SK-N-SH (cell line): Measurements from ENCODE around the gene LAMP5. TPM values are rescaled to one million over a fixed set of nuclear protein-coding genes. Genes with fewer than 3 reads are reported as not detected.
A peak's percentile ranks its signal among the peaks of the same experiment; 100 is the strongest.

Experiments
- CTCF ChIA-PET: fragments of 300-600, 350-600 bp; formaldehyde crosslinking; extraction: SDS; loops from one replicate; lab custom pipeline; 2021; lab: Yijun Ruan, JAX
- POLR2A ChIA-PET: fragments of 350-600 bp; sonication (Branson Sonifier 250); formaldehyde crosslinking; extraction: SDS; loops from one replicate; lab custom pipeline; 2020; ENCODE audit warnings: antibody characterized with exemption, inconsistent platforms; lab: Yijun Ruan, JAX
- DNase-seq: peaks from one replicate; pipeline ENCODE4 v3.0.0; 2012
- H2AFZ ChIP-seq: fragments of 200-600 bp; sonication (generic); 2 replicates; pipeline ENCODE4 v1.8.1; 2016; ENCODE audit warnings: antibody characterized with exemption, mild to moderate bottlenecking, low read depth
- H3F3A ChIP-seq: fragments of 200-600 bp; sonication (generic); replicated peaks from 2 replicates; pipeline ENCODE3; 2016; ENCODE audit warnings: antibody characterized with exemption, mild to moderate bottlenecking; ENCODE audit not compliant: insufficient read depth
- H3K27ac ChIP-seq, 2 experiments: fragments of 200-500 bp in 1 of 2; fragments of 200-600 bp in 1 of 2; sonication (Bioruptor generic) in 1 of 2; sonication (generic), shearing (Covaris generic) in 1 of 2; 2 replicates each; pipeline versions ENCODE4 v1.5.1 to v1.6.1; 2014 to 2016; ENCODE audit warnings: low read depth in 2 of 2, inconsistent platforms in 1 of 2, low read length in 1 of 2, mild to moderate bottlenecking in 1 of 2, mixed read lengths in 1 of 2
- H3K27me3 ChIP-seq: fragments of 200-600 bp; sonication (generic), shearing (Covaris generic); 2 replicates; pipeline ENCODE4 v1.6.1; 2016; ENCODE audit warnings: mixed run types; ENCODE audit not compliant: insufficient read depth
- H3K36me3 ChIP-seq, 2 experiments: fragments of 200-500 bp in 1 of 2; fragments of 200-600 bp in 1 of 2; sonication (Bioruptor generic) in 1 of 2; sonication (generic) in 1 of 2; replicated peaks in 1 of 2; 2 replicates each; pipeline versions ENCODE3 to v1.5.1; 2014 to 2016; ENCODE audit warnings: low read length in 1 of 2, mild to moderate bottlenecking in 1 of 2; ENCODE audit not compliant: insufficient read depth in 2 of 2, control insufficient read depth in 1 of 2
- H3K4me1 ChIP-seq, 2 experiments: fragments of 200-500 bp in 1 of 2; fragments of 200-600 bp in 1 of 2; sonication (Bioruptor generic) in 1 of 2; sonication (generic), shearing (Covaris generic) in 1 of 2; 2 replicates each; pipeline versions ENCODE4 v1.5.1 to v1.6.1; 2014 to 2016; ENCODE audit warnings: low read depth in 1 of 2, low read length in 1 of 2, mixed run types in 1 of 2; ENCODE audit not compliant: insufficient read depth in 2 of 2, control insufficient read depth in 1 of 2
- H3K4me2 ChIP-seq: fragments of 200-600 bp; sonication (generic), shearing (Covaris generic); 2 replicates; pipeline ENCODE4 v1.6.1; 2017; ENCODE audit warnings: mixed run types
- H3K4me3 ChIP-seq, 2 experiments: fragments of 200-500 bp in 1 of 2; fragments of 200-600 bp in 1 of 2; sonication (Bioruptor generic) in 1 of 2; sonication (generic), shearing (Covaris generic) in 1 of 2; 2 replicates each; pipeline versions ENCODE4 v1.5.1 to v1.8.1; 2014 to 2016; ENCODE audit warnings: low read depth in 2 of 2, inconsistent platforms in 1 of 2, low read length in 1 of 2, mild to moderate bottlenecking in 1 of 2, mixed read lengths in 1 of 2, moderate library complexity in 1 of 2
- H3K79me2 ChIP-seq: fragments of 200-600 bp; sonication (generic); 2 replicates; pipeline ENCODE4 v1.8.1; 2017; ENCODE audit warnings: mild to moderate bottlenecking; ENCODE audit not compliant: insufficient read depth
- H3K9ac ChIP-seq: fragments of 200-600 bp; sonication (generic); 2 replicates; pipeline ENCODE4 v1.6.1; 2017; ENCODE audit warnings: mixed run types
- H3K9me2 ChIP-seq: fragments of 200-600 bp; sonication (generic); 2 replicates; pipeline ENCODE4 v1.6.1; 2017; ENCODE audit warnings: mixed run types
- H3K9me3 ChIP-seq: fragments of 200-600 bp; sonication (generic); 2 replicates; pipeline ENCODE4 v1.6.1; 2017; ENCODE audit warnings: mixed run types, mild to moderate bottlenecking, moderate library complexity
- H4K20me1 ChIP-seq: fragments of 200-600 bp; sonication (generic); 2 replicates; pipeline ENCODE4 v1.6.1; 2017; ENCODE audit warnings: mild to moderate bottlenecking, mixed run types; ENCODE audit not compliant: insufficient read depth
- CHD2 ChIP-seq: fragments of 150-350 bp; IDR thresholded peaks from 2 replicates; pipeline ENCODE4 v1.6.1; 2018; ENCODE audit warnings: low read length; ENCODE audit not compliant: partially characterized antibody
- EZH2phosphoT487 ChIP-seq: fragments of 200-600 bp; sonication (generic); IDR thresholded peaks from 2 replicates; pipeline ENCODE4 v1.6.1; 2017; ENCODE audit warnings: low read depth, mixed run types, mild to moderate bottlenecking, antibody characterized with exemption, moderate library complexity, borderline replicate concordance
- FOSL2 ChIP-seq: IDR thresholded peaks from 2 replicates; pipeline ENCODE4 v1.4.0; 2012; ENCODE audit warnings: low read depth, mild to moderate bottlenecking, moderate library complexity, borderline replicate concordance
- GABPA ChIP-seq: IDR thresholded peaks from 2 replicates; pipeline ENCODE4 v1.4.0; 2012; ENCODE audit warnings: low read depth, mild to moderate bottlenecking
- GATA2 ChIP-seq: sonication (generic); formaldehyde crosslinking; IDR thresholded peaks from 2 replicates; pipeline ENCODE4 v1.5.0; 2020; ENCODE audit warnings: mild to moderate bottlenecking, missing genetic modification reagents
- JUND ChIP-seq: IDR thresholded peaks from 2 replicates; pipeline ENCODE4 v1.4.0; 2012
- MEF2A ChIP-seq: IDR thresholded peaks from 2 replicates; pipeline ENCODE4 v1.4.0; 2012; ENCODE audit warnings: low read depth, borderline replicate concordance
- MXI1 ChIP-seq: IDR thresholded peaks from 2 replicates; pipeline ENCODE4 v1.6.1; 2012; ENCODE audit warnings: mild to moderate bottlenecking, low read depth, low read length, improper control_type of control experiment
- NFIC ChIP-seq: IDR thresholded peaks from 2 replicates; pipeline ENCODE4 v1.4.0; 2012; ENCODE audit warnings: borderline replicate concordance
- NRF1 ChIP-seq: IDR thresholded peaks from 2 replicates; pipeline ENCODE4 v1.6.1; 2012; ENCODE audit warnings: low read depth, mild to moderate bottlenecking, low read length
- POLR2AphosphoS5 ChIP-seq: IDR thresholded peaks from 2 replicates; pipeline ENCODE4 v1.6.1; 2012; ENCODE audit warnings: low read depth, low read length
- RAD21 ChIP-seq: IDR thresholded peaks from 2 replicates; pipeline ENCODE4 v1.6.1; 2012; ENCODE audit warnings: mild to moderate bottlenecking, low read length
- RCOR1 ChIP-seq: fragments of 150-350 bp; IDR thresholded peaks from 2 replicates; pipeline ENCODE4 v1.6.1; 2017; ENCODE audit warnings: antibody characterized with exemption, low read length
- RXRA ChIP-seq: IDR thresholded peaks from 2 replicates; pipeline ENCODE4 v1.4.0; 2012; ENCODE audit warnings: low read depth, mild to moderate bottlenecking, borderline replicate concordance
- TCF12 ChIP-seq: IDR thresholded peaks from 2 replicates; pipeline ENCODE4 v1.4.0; 2012
- TEAD4 ChIP-seq: IDR thresholded peaks from 2 replicates; pipeline ENCODE4 v1.4.0; 2012; ENCODE audit warnings: mild to moderate bottlenecking, borderline replicate concordance; ENCODE audit not compliant: insufficient read depth
- polyA plus RNA-seq, 3 experiments: library from polyadenylated mRNA; depleted of rRNA; stranded (reverse); fragments of >200 nt; gene quantifications; 2 replicates each; pipeline ENCODE4 v1.2.3, GENCODE V29; 2012
- TF ChIP-seq, protein P1 (sequence below): IDR thresholded peaks from 2 replicates; pipeline ENCODE4 v1.4.0; 2012; ENCODE audit warnings: low read depth
- TF ChIP-seq, protein P2 (sequence below): fragments of 150-350 bp; IDR thresholded peaks from 2 replicates; pipeline ENCODE4 v1.6.1; 2017; ENCODE audit warnings: antibody characterized with exemption, low read length, low read depth, borderline replicate concordance
- TF ChIP-seq, protein P3 (sequence below): IDR thresholded peaks from 2 replicates; pipeline ENCODE4 v1.6.1; 2012; ENCODE audit warnings: mild to moderate bottlenecking, low read depth, low read length, moderate library complexity
- TF ChIP-seq, protein P4 (sequence below): fragments of 200-600 bp; sonication (generic); IDR thresholded peaks from 2 replicates; pipeline ENCODE4 v1.6.1; 2017; ENCODE audit warnings: antibody characterized with exemption, mild to moderate bottlenecking, moderate library complexity

LAMP5 gene
- polyA plus RNA-seq, 1 of the 3 experiments (the other 2 are of a cell fraction) = 4.8 TPM

DNA sequence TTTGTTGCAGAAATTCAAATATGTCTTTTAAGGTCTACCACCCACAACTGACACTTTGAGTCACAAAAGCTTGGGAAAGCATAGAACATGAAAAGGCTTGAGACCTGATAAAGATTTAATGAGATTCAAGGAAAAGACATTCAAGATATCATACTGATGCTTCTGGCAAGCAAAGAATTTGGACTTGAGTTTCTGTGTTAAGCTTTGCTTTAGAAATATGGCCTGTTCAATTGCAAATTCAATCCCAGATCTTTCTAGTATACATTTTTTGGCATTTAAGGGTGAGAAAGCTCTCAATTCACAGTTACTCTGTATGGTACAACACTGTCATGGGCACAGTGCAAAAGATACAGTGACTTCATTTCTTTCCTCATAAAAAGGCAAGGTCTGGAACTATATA is 38.9 kb upstream of the LAMP5 start:
- Histone ChIP-seq H2AFZ (peak overlapping the region; percentile 26; the same call in 1 of the 2 replicates), H3K36me3 (peaks cover 3 to 16% of the 10 kb centered on the region in 2 experiments), H3K4me1 (peaks cover 11 to 18% of the 10 kb centered on the region in 2 experiments; a peak in 3 of 4 replicates), H3K9me3 (no peaks in the 10 kb centered on the region), H3F3A (peaks cover 11% of the 10 kb centered on the region), H3K4me2 (peak overlapping the region; percentile 23; the same call in 1 of the 2 replicates), H3K79me2 (no peaks in the 10 kb centered on the region), H3K9ac (peak overlapping the region; percentile 23; the same call in 1 of the 2 replicates), H3K27ac (peak overlapping the region; percentile 43 to 71), H3K4me3 (no peak overlapping the region), H3K9me2 (no peaks in the 10 kb centered on the region), H4K20me1 (no peaks in the 10 kb centered on the region), H3K27me3 (no peaks in the 10 kb centered on the region)
- CTCF ChIA-PET = interaction anchor here (0.5 to 3.9 kb wide), 6 partner anchors 9 to 621 kb away, joined by 3 to 23 read pairs (median 4); no protein-coding TSS in a partner anchor
- DNase-seq = no peak
- POLR2A ChIA-PET = no interaction called here
- no peak for TF ChIP-seq NRF1
- no peak for TF ChIP-seq NFIC
- no peak for TF ChIP-seq CHD2
- TF ChIP-seq POLR2AphosphoS5 = no peak
- TF ChIP-seq, protein P1, sequence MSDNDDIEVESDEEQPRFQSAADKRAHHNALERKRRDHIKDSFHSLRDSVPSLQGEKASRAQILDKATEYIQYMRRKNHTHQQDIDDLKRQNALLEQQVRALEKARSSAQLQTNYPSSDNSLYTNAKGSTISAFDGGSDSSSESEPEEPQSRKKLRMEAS = no peak
- TF ChIP-seq, protein P2, sequence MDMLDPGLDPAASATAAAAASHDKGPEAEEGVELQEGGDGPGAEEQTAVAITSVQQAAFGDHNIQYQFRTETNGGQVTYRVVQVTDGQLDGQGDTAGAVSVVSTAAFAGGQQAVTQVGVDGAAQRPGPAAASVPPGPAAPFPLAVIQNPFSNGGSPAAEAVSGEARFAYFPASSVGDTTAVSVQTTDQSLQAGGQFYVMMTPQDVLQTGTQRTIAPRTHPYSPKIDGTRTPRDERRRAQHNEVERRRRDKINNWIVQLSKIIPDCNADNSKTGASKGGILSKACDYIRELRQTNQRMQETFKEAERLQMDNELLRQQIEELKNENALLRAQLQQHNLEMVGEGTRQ = no peak
- TF ChIP-seq TEAD4 = no peak
- TF ChIP-seq GABPA = no peak
- no peak for TF ChIP-seq JUND
- TF ChIP-seq, protein P3, sequence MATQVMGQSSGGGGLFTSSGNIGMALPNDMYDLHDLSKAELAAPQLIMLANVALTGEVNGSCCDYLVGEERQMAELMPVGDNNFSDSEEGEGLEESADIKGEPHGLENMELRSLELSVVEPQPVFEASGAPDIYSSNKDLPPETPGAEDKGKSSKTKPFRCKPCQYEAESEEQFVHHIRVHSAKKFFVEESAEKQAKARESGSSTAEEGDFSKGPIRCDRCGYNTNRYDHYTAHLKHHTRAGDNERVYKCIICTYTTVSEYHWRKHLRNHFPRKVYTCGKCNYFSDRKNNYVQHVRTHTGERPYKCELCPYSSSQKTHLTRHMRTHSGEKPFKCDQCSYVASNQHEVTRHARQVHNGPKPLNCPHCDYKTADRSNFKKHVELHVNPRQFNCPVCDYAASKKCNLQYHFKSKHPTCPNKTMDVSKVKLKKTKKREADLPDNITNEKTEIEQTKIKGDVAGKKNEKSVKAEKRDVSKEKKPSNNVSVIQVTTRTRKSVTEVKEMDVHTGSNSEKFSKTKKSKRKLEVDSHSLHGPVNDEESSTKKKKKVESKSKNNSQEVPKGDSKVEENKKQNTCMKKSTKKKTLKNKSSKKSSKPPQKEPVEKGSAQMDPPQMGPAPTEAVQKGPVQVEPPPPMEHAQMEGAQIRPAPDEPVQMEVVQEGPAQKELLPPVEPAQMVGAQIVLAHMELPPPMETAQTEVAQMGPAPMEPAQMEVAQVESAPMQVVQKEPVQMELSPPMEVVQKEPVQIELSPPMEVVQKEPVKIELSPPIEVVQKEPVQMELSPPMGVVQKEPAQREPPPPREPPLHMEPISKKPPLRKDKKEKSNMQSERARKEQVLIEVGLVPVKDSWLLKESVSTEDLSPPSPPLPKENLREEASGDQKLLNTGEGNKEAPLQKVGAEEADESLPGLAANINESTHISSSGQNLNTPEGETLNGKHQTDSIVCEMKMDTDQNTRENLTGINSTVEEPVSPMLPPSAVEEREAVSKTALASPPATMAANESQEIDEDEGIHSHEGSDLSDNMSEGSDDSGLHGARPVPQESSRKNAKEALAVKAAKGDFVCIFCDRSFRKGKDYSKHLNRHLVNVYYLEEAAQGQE = no peak
- TF ChIP-seq TCF12 = no peak
- TF ChIP-seq, protein P4, sequence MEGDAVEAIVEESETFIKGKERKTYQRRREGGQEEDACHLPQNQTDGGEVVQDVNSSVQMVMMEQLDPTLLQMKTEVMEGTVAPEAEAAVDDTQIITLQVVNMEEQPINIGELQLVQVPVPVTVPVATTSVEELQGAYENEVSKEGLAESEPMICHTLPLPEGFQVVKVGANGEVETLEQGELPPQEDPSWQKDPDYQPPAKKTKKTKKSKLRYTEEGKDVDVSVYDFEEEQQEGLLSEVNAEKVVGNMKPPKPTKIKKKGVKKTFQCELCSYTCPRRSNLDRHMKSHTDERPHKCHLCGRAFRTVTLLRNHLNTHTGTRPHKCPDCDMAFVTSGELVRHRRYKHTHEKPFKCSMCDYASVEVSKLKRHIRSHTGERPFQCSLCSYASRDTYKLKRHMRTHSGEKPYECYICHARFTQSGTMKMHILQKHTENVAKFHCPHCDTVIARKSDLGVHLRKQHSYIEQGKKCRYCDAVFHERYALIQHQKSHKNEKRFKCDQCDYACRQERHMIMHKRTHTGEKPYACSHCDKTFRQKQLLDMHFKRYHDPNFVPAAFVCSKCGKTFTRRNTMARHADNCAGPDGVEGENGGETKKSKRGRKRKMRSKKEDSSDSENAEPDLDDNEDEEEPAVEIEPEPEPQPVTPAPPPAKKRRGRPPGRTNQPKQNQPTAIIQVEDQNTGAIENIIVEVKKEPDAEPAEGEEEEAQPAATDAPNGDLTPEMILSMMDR = no peak
- no peak for TF ChIP-seq FOSL2
- no peak for TF ChIP-seq MXI1
- TF ChIP-seq GATA2 (CRISPR knock-in tag) = no peak
- no peak for TF ChIP-seq RCOR1
- TF ChIP-seq RXRA = no peak
- no peak for TF ChIP-seq EZH2phosphoT487
- no peak for TF ChIP-seq MEF2A
- no peak for TF ChIP-seq RAD21
